Activated naive CD4-positive, alpha-beta T cell (primary cell): Measurements from ENCODE around the gene PDE4D.

Source experiments
- DNase-seq, 4 experiments: peaks; one replicate each; lab custom pipeline; 2025; lab: John Stamatoyannopoulos, UW

Gene PDE4D

DNA sequence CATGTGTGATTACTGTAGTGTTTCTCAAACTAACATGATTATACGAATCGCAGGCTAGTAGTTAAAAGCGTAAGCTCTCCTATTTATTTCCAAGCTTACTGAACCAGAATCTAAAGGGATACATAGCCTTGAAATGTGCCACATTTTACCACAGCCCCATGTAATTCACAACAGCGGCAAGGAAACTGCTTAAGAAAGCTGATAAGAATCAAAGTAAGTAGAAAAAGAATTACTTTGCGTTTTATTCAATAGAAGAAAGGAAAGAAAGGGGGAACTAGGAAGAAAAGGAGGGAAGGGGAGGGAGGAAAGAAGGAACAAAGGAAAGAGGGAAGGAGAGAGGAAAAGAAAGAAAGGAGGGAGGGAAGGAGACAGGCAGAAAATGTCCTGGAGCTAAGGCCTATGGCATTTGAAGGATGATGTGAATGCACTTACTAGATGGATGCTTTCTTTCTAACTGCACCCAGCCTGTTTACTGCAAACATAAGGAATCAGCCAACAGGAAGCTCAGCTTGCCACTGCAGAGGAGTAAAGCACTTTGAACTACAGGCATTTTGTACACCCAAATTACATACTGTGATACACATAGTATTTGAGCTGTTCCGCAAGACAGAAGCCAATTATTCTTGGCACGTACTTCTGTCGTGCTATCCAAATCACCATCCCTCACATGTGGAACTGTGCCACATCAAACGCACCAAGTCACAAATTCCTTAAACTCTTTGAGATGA, 789.0 kb downstream of the PDE4D start:
- DNase-seq, result no peak

DNA sequence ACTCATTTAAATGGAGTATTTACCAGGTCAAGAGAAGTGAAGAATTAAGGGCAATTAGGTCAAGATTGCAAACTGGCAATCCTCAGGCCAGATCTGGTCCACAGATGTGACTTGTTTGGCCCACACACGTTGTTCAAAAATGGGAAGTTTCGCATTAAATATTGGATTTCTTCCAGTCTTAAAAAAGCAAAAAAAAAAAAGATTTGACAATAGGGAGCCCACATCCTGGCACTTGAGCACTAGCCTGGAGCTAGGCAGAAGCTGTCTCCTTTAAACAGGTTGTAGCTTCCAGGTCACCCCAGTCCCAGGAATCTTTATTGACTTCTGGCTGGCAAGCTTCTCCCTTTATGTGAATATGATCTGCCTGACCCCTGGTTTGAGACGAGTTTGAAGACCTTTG, 790.2 kb downstream of the PDE4D start:
- DNase-seq, result no peak

DNA sequence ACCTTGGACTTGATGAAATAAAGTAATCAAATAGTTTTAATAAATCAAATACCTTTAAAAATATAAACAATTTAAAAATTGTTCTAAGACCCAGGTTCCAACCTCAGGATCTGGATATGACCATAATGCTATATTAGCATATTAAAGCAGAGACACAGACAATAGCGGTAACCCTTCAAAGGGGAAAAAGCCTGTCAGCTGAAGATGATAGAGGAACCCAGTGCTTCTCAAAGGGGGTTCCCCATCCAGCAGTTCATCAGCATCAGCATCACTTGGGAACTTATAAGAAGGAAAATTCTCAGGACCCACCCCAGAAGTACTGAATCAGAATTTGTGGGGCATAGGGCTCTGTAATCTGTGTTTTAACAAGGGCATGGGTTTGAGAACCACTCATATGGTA, 791.1 kb downstream of the PDE4D start:
- DNase-seq, result no peak

DNA sequence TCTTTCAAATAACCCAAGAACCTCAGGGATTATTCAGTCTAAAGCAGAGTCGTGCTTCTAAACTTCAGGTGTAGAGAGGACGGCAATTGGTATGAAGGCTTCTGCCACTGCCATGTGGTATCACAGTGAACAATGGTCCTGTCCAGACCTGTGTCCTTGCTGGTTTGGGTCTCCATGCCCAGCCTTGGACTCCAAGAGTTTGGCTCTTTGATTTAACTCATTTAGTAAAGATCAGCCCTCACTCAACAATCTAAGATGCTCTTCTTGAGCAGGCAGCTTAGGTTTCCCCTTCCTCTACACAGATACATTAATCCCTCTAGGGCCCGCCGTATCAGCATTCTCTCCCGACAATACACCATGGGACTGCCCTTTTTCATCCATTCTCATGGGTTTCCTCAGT, 792.7 kb downstream of the PDE4D start:
- no peak for DNase-seq

DNA sequence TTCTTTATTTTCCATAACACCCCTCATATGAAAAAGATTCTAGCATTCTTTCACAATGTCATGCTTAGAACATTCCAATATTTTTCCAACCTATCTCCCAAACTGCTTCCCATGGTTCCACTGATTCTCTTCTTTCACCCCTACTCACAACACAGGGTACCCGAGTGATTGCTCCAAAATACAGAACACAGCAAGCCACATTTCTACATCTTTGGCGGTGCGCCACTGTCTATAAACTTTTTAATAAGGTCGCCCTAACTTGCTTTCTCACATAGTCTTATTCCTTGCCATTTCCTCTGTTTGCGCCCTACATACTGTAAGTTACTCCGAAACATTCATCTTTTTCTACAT, 793.6 kb downstream of the PDE4D start:
- no peak for DNase-seq

DNA sequence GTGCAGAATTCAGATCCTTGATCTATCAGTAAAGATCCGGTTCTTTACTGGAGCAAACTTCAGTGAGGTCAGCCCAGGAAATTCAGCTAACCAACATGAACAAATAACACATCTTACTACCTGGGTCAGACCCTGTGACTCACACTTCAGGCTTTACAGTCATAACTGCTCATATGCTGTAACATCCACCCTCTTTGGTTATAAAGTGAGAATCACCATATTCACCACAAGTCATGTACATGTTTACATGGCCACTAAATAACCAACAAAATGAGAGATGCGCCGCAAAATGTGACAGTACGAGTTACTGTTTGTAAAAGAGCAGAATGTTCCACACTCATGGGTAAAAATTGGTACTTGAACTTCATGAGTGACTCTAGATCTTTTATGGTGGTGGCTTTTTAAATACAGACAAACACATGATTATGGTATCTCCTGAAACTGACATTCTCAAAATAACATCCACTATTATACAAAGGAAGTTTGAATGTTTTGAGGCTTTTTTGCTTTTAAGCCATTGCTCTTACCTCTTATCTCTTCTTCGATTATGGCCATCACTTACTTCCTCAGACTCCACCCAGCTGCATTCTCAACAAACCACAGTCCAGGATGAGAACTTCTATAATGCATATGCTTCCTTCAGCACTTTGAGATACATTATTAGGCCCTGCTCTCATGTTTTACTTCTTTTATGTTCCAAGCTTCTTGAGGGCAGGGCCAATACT, 794.1 kb downstream of the PDE4D start:
- no peak for DNase-seq

DNA sequence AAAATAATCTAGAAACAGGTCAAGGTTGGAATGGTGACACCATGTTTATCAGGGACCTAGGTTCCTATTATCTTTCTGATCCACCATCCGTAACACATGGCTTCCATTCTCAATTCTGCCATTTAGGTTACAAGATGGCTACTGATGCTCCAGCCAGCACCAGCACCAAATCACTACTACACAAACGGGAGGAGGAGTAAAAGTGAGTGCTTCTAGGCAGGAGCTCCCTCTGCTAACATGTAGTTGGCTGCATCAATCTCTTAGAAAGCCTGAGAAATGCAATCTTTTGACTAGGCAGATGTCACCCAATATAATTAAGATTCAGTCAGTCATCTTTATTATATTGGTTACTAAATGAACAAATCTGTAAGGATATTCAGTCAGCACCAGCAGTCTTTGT, 794.8 kb downstream of the PDE4D start:
- DNase-seq, result no peak

DNA sequence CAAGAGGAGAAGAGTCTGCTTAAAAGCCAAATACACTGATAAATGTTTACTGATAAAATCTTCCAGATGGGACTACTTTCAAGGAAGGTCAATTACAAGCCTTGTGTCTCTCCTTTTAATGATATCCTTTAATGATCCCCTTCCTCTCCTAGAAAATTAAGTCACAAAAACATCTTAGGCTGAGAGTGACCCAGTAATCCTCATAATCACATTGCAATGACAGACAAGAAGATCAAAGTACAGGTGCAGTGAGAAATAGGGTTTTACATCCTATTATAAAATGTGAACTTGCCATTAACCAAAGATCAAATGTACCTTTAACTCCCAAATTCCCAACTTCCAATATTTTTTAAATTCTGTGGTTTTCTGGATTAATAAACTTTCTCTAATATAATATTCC, 795.8 kb downstream of the PDE4D start:
- DNase-seq, result no peak

DNA sequence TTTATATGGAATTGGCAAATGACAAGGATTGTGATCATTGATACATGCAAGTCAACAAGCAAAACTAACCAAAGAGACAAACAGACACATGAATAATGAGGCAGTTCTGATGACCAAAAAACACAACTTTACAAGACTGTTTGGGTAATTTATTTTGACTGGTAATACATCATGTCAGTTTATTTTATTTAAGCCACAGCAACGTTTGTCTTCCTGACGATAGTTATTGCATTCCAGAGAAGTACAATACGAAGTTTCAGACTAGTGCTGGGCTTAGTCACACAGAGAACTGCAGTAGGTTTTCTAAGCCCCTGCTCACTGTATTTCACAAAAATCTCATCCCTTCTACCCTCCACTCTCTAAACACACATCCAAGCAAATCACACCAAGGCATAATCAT, 796.4 kb downstream of the PDE4D start:
- no peak for DNase-seq

DNA sequence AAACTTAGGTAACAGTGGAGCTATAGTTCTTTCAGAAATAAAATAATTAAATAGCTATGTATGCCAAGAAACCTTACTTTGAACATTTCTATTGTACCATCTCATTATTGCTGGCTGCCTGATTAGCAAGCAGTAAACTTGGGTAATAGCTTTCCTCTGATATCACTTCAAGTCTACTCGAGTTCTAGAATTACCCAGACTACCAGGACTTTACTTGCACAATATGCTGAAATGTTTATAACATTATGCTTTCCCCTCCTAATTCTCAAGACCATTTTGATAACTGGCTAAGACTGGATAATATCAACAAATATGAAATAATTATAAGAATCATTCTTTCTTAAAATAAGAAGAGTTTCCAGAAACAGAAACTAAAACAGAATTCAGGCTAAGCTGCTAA, 798.0 kb downstream of the PDE4D start:
- DNase-seq, result no peak

DNA sequence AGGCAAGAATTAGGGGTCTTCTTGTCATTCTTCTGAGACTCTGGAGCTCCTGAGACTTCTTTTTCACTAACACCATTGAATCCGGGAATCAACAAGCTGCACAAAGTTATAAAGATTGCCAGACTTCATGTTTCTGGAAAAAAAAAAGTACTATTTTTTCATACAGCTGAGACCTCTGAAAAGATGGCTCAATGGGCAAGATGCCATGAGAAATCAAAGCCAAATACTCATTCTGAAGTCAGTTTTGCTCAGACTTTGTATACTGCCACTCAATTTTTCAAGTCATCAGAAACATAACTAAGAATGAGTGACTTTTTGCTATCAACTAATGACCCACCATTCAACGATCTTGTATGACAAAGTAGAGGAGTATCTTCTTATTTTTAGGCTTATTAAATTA, 798.7 kb downstream of the PDE4D start:
- no peak for DNase-seq

DNA sequence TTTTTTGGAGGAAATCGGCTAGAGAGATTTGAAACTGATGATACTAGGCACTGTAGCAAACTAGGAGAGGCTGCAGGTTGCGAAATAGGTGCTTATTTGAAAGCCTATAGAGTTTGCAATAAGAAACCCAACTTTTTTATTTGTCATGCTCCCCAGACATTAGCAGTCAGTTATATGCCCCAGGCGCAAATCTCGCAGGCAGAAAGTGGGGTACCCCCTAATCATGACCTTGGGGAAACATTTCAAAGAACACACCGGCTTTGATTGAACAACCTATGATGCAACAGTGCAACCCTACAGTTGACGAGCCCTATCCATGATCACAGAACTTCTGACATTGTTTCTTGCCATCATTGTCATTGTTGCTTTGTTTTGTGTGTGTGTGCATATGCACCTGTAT, 800.2 kb downstream of the PDE4D start:
- DNase-seq, result no peak

DNA sequence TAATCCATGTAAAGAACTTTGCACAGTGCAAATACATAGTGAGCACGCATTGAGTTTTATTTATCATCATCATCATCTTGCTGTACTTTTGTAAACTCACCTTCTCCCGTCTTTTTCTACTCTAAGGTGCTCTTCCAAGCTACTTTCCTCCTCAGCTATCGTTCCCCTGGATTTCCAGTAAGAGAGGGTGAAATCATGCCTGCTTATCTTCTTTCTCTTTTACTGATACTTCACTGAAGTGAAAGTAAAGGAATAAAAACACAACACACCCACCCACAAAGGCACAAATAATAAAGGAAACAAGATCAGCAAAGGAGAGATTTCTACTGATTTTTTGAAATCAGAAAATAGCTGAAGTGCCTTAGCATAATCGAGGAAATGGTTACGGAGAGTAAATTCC, 800.8 kb downstream of the PDE4D start:
- no peak for DNase-seq

DNA sequence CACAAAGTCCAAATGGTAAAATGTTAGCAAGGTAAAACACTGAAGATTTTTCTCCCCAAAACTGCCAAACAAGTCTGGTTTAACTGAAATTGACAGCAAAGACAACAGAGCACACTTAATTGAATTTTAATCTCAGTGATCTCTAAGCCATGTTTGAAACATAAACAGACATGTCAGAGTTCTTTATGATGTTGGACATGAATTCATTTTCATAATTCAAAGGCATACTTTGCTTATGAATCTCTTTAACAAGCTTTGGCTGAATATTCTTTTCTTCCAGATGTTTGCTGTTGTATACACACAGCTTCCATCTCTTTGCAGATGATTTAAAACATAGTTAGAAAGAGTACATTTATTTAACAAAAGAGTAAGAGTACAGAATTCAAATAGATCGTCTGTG, 801.6 kb downstream of the PDE4D start:
- DNase-seq, result no peak

DNA sequence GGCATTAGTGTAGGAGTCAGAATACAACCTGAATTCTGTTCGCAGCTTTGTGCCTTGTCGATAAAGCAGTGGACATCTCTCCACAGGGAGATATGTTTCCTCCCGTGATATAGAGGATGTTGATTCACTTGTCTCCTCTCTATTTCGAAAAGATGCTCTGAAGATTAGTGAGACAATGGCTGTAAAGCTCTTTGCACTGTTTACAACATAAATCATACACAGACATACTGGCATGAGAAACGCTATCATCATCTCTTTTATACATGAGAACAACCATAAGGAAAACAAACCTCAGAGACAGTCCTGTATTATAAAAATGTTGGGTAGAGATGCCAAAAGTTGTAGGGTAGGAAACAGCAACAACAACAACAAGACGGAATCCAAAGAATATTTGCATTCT, 803.2 kb downstream of the PDE4D start:
- DNase-seq, result no peak

DNA sequence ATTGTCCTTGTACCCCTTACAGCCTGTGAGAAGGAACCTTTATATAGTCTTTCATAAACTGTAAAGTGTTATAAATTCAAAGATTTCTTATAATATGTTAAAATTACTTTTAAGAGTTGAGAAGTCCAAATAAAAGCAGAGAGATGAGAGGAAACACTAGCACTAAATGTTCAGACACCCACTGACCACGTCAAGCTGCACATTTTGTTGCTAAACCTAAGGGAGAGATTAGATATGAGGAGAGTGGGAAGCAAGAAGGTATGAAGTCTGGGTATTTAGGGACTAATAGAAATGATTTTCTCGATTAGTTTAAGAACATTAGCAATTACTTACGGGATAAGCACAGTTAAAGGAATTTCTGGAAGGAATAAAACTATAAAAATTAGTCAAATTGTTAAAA, 803.8 kb downstream of the PDE4D start:
- DNase-seq, result no peak

DNA sequence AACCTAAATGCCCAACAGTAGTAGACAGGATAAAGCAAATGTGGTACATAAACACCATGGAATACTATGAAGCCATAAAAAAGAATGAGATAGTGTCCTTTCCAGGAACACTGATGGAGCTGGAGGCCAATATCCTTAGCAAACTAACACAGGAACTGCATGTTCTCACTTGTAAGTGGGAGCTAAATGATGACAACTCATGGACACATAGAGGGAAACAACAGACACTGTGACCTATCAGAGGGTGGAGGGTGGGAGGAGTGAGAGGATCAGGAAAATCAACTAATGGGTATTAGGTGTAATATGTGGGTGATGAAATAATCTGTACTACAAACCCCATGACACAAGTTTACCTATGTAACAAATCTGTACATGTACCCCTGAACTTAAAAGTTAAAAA, 805.0 kb downstream of the PDE4D start:
- DNase-seq, result no peak

DNA sequence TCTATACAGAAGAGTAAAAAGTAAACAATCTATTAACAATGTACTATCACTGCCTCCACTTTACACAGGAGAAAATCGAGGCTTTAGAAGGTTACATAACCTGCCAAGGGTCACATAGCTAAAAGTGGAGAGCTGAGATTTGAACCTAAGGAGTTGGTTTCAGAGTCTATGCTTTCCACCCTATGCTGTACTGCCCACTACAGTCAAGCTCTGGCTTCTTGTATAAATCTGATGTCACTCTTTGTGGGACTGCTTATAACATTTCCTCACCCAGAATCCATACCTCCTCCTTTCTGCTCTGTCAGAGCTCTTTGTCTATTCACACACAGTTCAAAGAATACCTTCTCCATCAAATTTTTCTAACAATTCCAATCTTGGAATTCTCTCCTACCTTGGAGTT, 807.5 kb downstream of the PDE4D start:
- DNase-seq, result no peak

DNA sequence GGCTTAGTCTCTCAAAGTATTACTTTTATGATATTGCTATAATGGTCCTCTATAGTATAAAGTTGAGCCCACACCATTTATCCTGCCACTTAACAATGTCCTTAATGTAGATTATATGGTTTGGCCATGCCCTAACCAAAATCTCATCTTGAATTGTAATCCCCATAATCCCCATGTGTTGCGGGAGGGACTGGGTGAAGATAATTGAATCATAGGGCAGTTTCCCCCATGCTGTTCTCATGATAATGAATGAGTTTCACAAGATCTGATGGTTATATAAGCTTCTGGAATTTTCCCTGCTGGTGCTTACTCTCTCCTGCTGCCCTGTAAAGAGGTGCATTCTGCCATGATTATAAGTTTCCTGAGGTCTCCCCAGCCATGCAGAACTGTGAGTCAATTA, 811.8 kb downstream of the PDE4D start:
- no peak for DNase-seq

DNA sequence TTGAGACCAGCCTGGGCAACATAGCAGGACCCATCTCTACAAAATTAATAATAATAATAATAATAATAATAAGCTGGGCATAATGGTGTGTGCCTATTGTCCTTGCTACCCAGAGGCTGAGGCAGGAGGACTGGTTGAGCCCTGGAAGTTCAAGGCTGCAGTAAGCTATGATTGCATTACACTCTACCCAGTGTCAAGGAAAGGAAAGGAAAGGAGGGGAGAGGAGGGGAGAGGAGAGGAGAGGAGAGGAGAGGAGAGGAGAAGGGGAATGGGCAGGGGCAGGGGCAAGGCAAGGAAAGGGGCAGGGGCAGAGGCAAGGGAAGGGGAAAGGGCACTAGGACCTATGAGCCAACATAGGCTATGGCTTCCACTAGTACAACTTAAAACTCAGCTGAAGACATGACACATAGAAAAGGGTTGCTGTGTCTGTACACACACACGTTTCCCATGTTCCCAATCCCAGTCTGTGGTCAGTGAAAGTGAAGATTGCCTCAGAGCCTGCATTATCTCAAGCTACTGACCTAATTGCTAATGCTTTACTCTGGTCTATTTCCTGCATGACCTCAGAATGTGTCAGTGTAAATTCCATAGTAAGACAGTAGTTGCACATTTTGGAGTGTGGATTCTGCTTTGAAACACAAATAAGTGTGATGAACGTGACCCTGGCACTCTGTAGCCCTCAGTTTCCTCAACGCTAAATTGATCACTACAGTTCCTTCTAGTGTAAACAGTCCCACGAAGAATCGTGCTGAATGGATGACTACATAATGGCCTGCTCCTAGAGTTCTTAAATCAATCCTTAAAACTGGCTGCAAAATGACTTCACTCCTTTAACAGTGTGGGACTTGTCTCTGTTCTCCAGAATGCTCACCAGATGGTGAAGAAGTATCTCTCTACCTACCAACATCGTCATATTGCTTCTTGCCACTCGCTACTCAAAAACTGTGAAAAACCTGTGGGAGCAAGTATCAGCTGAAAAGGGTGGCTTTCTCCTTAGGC, 813.6 kb downstream of the PDE4D start:
- no peak for DNase-seq

DNA sequence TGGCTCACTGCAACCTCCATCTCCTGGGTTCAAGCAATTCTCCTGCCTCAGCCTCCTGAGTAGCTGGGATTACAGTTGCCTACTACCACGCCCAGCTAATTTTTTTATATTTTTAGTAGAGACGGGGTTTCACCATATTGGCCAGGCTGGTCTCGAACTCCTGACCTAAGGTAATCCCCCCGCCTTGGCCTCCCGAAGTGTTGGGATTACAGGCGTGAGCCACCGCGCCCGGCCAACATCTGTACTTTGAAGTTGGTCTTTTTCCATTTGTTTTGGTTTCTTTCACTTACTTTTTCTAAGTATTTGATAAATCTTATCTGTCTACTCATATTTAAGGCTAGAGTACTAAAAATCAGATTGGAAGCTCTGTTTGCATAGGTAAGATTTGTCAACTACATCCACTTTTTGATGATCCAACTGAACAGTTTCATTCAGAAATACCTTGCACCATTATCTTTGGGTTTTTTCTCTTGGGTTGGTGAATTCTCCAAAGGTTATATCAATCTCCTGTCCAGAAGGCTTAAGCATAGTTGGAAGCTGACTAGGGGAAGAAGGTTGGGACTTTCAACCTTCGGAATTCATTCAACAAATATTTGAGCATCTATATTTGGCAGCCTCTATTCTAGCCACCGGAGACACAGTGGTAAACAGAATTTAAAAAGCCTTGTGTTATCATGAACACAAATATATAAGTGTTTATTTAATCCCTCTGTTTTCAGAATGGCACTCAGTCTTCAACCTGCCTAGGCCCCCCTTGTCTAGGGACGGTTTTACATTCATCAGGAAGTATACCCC, 821.6 kb downstream of the PDE4D start:
- DNase-seq, result no peak
